GM10248 (cell line): ENCODE results near the gene KIFC1.
A peak's percentile ranks its signal among the peaks of the same experiment; 100 is the strongest.

Experiments
- CTCF ChIA-PET: fragments of 300-600 bp; sonication (Branson Sonifier 250); formaldehyde crosslinking; extraction: SDS; loops from one replicate; lab custom pipeline; 2021; ENCODE audit warnings: antibody characterized with exemption; lab: Yijun Ruan, JAX
- POLR2A ChIA-PET: fragments of 350-650 bp; sonication (Branson Sonifier 250); formaldehyde crosslinking; extraction: SDS; loops from one replicate; lab custom pipeline; 2020; ENCODE audit warnings: antibody characterized with exemption; lab: Yijun Ruan, JAX
- DNase-seq: peaks from one replicate; pipeline ENCODE4 v3.0.0; 2012; ENCODE audit errors: extremely low spot score
- CTCF ChIP-seq: IDR thresholded peaks from 2 replicates; pipeline ENCODE4 v1.5.1; 2012; ENCODE audit warnings: mild to moderate bottlenecking, low read depth; ENCODE audit errors: extremely low read depth, missing control alignments, control extremely low read depth

The KIFC1 gene

DNA sequence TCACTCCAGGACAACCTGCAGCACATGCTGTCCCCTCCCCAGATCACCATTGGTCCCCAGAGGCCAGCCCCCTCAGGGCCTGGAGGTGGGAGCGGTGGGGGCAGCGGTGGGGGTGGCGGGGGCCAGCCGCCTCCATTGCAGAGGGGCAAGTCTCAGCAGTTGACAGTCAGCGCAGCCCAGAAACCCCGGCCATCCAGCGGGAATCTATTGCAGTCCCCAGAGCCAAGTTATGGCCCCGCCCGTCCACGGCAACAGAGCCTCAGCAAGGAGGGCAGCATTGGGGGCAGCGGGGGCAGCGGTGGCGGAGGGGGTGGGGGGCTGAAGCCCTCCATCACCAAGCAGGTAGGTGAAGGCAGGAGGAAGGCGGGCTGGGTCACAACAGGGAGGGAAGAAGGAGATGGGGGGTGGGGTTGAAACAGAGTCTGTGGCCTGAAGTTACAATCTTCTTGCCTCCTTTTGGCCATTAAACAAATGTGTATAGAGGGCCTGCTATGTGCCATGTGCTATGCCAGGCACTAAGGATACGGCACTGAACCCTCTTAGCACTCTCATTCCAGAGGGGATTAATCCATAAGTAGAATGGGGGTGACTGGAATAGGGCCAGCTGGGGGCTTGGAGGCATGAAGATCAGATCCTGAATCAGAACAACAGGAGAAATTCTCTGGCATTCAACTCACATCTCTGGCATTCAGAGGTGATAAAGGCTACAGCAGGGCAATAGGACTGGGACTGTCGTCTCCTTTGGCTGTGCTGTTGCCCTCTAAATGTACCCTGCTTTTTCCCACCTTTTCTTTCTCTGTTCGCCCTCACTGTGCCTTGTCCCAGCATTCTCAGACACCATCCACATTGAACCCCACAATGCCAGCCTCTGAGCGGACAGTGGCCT is 52.2 kb downstream of the KIFC1 start:
- ChIA-PET POLR2A (no interaction called here), CTCF (interaction anchor here (1.2 to 2.1 kb wide), 2 partner anchors 14 to 25 kb away, joined by 3 to 7 read pairs; partner anchors contain the start of gene CUTA)
- DNase-seq, result no peak
- TF ChIP-seq CTCF, result no peak

DNA sequence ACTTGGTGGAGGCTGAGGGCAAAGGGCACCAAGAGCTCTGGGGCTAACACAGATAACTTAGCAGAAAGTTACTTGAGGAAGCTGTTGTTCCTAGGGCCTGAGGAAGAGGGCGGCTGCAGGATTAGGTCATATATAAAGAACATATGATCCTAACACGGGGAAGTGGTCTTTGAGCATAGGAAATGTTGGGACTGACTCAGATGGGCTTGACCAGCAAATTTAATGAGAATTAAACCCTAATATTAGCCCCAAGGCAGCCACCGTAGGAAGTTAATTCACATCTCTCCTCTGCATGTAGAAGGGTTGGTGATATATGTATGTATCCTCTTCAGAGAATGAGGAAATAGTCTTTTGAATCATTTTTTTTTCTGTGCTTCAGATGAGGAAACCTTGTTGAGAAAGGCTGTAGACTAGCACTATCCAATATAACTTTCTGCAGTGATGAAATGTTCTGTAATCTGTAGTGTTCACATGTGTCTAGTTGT is 53.5 kb downstream of the KIFC1 start:
- DNase-seq, result no peak
- CTCF ChIA-PET, result interaction anchor here (1.2 to 2.1 kb wide), 2 partner anchors 15 to 27 kb away, joined by 3 to 7 read pairs; partner anchors contain the start of gene CUTA
- POLR2A ChIA-PET, result no interaction called here
- TF ChIP-seq CTCF, result no peak

DNA sequence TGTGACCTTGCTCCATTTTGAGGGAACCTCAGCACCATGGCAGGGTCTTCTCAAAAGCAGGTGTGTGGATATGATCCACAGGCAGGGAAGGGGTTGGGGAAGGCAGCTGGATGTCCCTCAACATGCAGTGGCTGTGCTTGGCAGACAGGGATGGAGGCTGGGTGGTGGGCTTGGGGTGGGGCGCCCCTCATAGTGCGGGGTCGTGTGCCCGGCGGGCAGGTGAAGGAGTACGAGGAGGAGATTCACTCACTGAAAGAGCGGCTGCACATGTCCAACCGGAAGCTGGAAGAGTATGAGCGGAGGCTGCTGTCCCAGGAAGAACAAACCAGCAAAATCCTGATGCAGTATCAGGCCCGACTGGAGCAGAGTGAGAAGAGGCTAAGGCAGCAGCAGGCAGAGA is 54.7 kb downstream of the KIFC1 start:
- no peak for DNase-seq
- ChIA-PET CTCF (interaction anchor here (0.9 kb wide), 1 partner anchor 8 kb away, joined by 3 read pairs; the partner anchor contains the start of gene ZBTB9), POLR2A (interaction anchor here (0.6 kb wide), 1 partner anchor 105 kb away, joined by 3 read pairs; no protein-coding TSS in a partner anchor)
- TF ChIP-seq CTCF, result no peak

- DNase-seq, result no peak
- no peak for TF ChIP-seq CTCF
- ChIA-PET POLR2A (no interaction called here), CTCF (interaction anchor here (1.1 to 1.5 kb wide), 2 partner anchors 10 to 18 kb away, joined by 3 to 6 read pairs; no protein-coding TSS in a partner anchor)
Measured at GRCh38 chr6:33450434-33450833, 58.8 kb downstream of the KIFC1 start.

GRCh38 chr6:33451606-33452005 is 60.0 kb downstream of the KIFC1 start:
- peak; percentile 7 for DNase-seq
- TF ChIP-seq CTCF, result no peak
- POLR2A ChIA-PET, result no interaction called here
- CTCF ChIA-PET, result no interaction called here

GRCh38 chr6:33452496-33452895 is 60.9 kb downstream of the KIFC1 start:
- POLR2A ChIA-PET, result no interaction called here
- DNase-seq, result no peak
- TF ChIP-seq CTCF, result no peak
- CTCF ChIA-PET, result no interaction called here
